ENCODE measurements around the gene ANKRD33B. TPM values are rescaled to one million over a fixed set of nuclear protein-coding genes. Genes with fewer than 3 reads are reported as not detected.

Gene ANKRD33B
- total and polyA plus RNA-seq, 2 donors (not counting 1 experiment from before 2014, with no cell fraction given): 7.7 to 7.8 TPM

GRCh38 chr5:10533226-10533625, 30.6 kb upstream of the ANKRD33B start:
- no peak for TF ChIP-seq CTCF (conservative IDR thresholded peaks at IDR 0.05 in 1 of 2, IDR thresholded peaks at IDR 0.05 in 1 of 2; ENCODE audit: low read depth in 1 of 2, low read length in 2 of 2)
- TF ChIP-seq EZH2 (IDR thresholded peaks at IDR 0.05; ENCODE audit: low read length, missing control alignments): no peak

GRCh38 chr5:10534561-10535530, 29.0 kb upstream of the ANKRD33B start:
- H3K36me3 ChIP-seq (ENCODE audit: control insufficient read depth, insufficient read depth, low read length): no peaks in the 10 kb centered on the region
- no peak overlapping the region for H3K4me3 ChIP-seq (replicated peaks in 1 of 4; ENCODE audit: control extremely low read depth in 1 of 4, insufficient read depth in 1 of 4, low read depth in 3 of 4, low read length in 4 of 4)
- H3K4me1 ChIP-seq (ENCODE audit: control insufficient read depth, extremely low read depth, insufficient read depth, low read length): peaks cover 2% of the 10 kb centered on the region
- H3K27me3 ChIP-seq (ENCODE audit: control insufficient read depth, insufficient read depth, low read length): no peaks in the 10 kb centered on the region
- no peaks in the 10 kb centered on the region for H3K9me3 ChIP-seq (ENCODE audit: control insufficient read depth, insufficient read depth, low read depth, low read length)
- no peaks in the 10 kb centered on the region for H3K79me2 ChIP-seq (ENCODE audit: control insufficient read depth, insufficient read depth, low read length)
- H3K27ac ChIP-seq (ENCODE audit: insufficient read depth, low read length): no peak overlapping the region
- no peaks in the 10 kb centered on the region for H4K20me1 ChIP-seq (ENCODE audit: control insufficient read depth, extremely low read depth, insufficient read depth, low read length)
- no peak overlapping the region for H3K4me2 ChIP-seq (ENCODE audit: extremely low read depth, insufficient read depth, low read length)
- H3K9ac ChIP-seq (ENCODE audit: insufficient read depth, low read length): no peak overlapping the region
- TF ChIP-seq CTCF (conservative IDR thresholded peaks at IDR 0.05 in 1 of 2, IDR thresholded peaks at IDR 0.05 in 1 of 2; ENCODE audit: low read depth in 1 of 2, low read length in 2 of 2): no peak
- TF ChIP-seq EZH2 (IDR thresholded peaks at IDR 0.05; ENCODE audit: low read length, missing control alignments): no peak
- no peak for DNase-seq (ENCODE audit: low read depth in 2 of 2)
- no peak overlapping the region for H2AFZ ChIP-seq (ENCODE audit: low read length)

More at GRCh38 chr5:10533226-10533625, 30.6 kb upstream of the ANKRD33B start:
- Histone ChIP-seq H3K4me3 (replicated peaks in 1 of 4; ENCODE audit: control extremely low read depth in 1 of 4, insufficient read depth in 1 of 4, low read depth in 3 of 4, low read length in 4 of 4) (no peak overlapping the region), H3K9me3 (ENCODE audit: control insufficient read depth, insufficient read depth, low read depth, low read length) (no peaks in the 10 kb centered on the region), H3K27ac (ENCODE audit: insufficient read depth, low read length) (no peak overlapping the region), H3K4me1 (ENCODE audit: control insufficient read depth, extremely low read depth, insufficient read depth, low read length) (peaks cover 5% of the 10 kb centered on the region), H3K27me3 (ENCODE audit: control insufficient read depth, insufficient read depth, low read length) (no peaks in the 10 kb centered on the region), H4K20me1 (ENCODE audit: control insufficient read depth, extremely low read depth, insufficient read depth, low read length) (no peaks in the 10 kb centered on the region), H3K79me2 (ENCODE audit: control insufficient read depth, insufficient read depth, low read length) (no peaks in the 10 kb centered on the region), H3K4me2 (ENCODE audit: extremely low read depth, insufficient read depth, low read length) (no peak overlapping the region), H2AFZ (ENCODE audit: low read length) (no peak overlapping the region), H3K36me3 (ENCODE audit: control insufficient read depth, insufficient read depth, low read length) (no peaks in the 10 kb centered on the region), H3K9ac (ENCODE audit: insufficient read depth, low read length) (no peak overlapping the region)
- no peak for DNase-seq (ENCODE audit: low read depth in 2 of 2)

GRCh38 chr5:10536511-10536910, 27.4 kb upstream of the ANKRD33B start:
- Histone ChIP-seq H3K4me1 (ENCODE audit: control insufficient read depth, extremely low read depth, insufficient read depth, low read length) (peaks cover 2% of the 10 kb centered on the region), H3K27ac (ENCODE audit: insufficient read depth, low read length) (no peak overlapping the region), H3K27me3 (ENCODE audit: control insufficient read depth, insufficient read depth, low read length) (no peaks in the 10 kb centered on the region), H3K9ac (ENCODE audit: insufficient read depth, low read length) (no peak overlapping the region), H4K20me1 (ENCODE audit: control insufficient read depth, extremely low read depth, insufficient read depth, low read length) (no peaks in the 10 kb centered on the region), H2AFZ (ENCODE audit: low read length) (no peak overlapping the region), H3K9me3 (ENCODE audit: control insufficient read depth, insufficient read depth, low read depth, low read length) (no peaks in the 10 kb centered on the region), H3K4me3 (replicated peaks in 1 of 4; ENCODE audit: control extremely low read depth in 1 of 4, insufficient read depth in 1 of 4, low read depth in 3 of 4, low read length in 4 of 4) (no peak overlapping the region), H3K36me3 (ENCODE audit: control insufficient read depth, insufficient read depth, low read length) (no peaks in the 10 kb centered on the region), H3K79me2 (ENCODE audit: control insufficient read depth, insufficient read depth, low read length) (no peaks in the 10 kb centered on the region), H3K4me2 (ENCODE audit: extremely low read depth, insufficient read depth, low read length) (peak overlapping the region; percentile 10)
- DNase-seq (ENCODE audit: low read depth in 2 of 2): no peak
- TF ChIP-seq CTCF (conservative IDR thresholded peaks at IDR 0.05 in 1 of 2, IDR thresholded peaks at IDR 0.05 in 1 of 2; ENCODE audit: low read depth in 1 of 2, low read length in 2 of 2) (no peak), EZH2 (IDR thresholded peaks at IDR 0.05; ENCODE audit: low read length, missing control alignments) (no peak)

Measured in fibroblast of lung (primary cell).